ENCODE measurements around the gene EFCAB7. TPM values are rescaled to one million over a fixed set of nuclear protein-coding genes. Genes with fewer than 3 reads are reported as not detected.

Gene EFCAB7
- total RNA-seq, 1 experiment from 2014 or later = 3.6 TPM

DNA sequence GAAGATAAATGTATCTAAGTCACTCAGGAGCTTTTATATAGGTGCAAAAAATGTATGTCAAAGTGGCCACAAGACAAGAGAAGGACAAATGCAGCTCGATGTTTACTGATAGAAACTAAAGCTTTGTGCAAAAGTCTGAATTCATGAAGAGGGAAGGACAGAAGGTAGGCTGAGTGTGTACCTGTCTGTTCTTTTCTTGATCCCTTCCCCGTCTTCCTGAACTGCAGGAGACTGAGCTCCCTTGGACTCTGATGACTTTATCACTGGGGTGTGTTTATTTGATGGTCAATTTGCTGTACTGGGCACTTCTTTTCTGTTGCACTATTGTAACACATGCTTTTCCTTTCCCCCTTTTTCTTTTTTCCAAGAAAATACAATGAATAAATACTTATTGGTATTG is 25.7 kb upstream of the EFCAB7 start:
- H3K79me2 ChIP-seq (ENCODE audit: low read length) = no peaks in the 10 kb centered on the region
- no peak overlapping the region for H2AFZ ChIP-seq (ENCODE audit: low read length)
- H3K27me3 ChIP-seq (ENCODE audit: low read length) = no peaks in the 10 kb centered on the region
- DNase-seq = no peak
- no peaks in the 10 kb centered on the region for H3K9me3 ChIP-seq (ENCODE audit: low read length)
- no peak overlapping the region for H3K9ac ChIP-seq (ENCODE audit: low read length)
- no TSS peak for BruUV-seq (replicated peaks)
- ChIA-PET POLR2A (ENCODE audit: unreplicated experiment) (no interaction called here), CTCF (interaction anchor here (0.5 kb wide), 1 partner anchor 147 kb away, joined by 3 read pairs; no protein-coding TSS in a partner anchor)
- no peaks in the 10 kb centered on the region for H3K9me2 ChIP-seq (replicated peaks; ENCODE audit: low read length)
- ATAC-seq = no peak
- H3K27ac ChIP-seq (ENCODE audit: low read length) = no peak overlapping the region
- H3K36me3 ChIP-seq (ENCODE audit: low read depth, low read length) = no peaks in the 10 kb centered on the region
- H3K4me3 ChIP-seq (ENCODE audit: low read length) = no peak overlapping the region
- no peaks in the 10 kb centered on the region for H3F3A ChIP-seq (ENCODE audit: low read length, unreplicated experiment)
- intact Hi-C loops (cut with micrococcal nuclease) = no loop called here
- H4K20me1 ChIP-seq (ENCODE audit: low read length) = no peaks in the 10 kb centered on the region
- H3K4me2 ChIP-seq (ENCODE audit: low read length) = no peak overlapping the region
- H3K4me1 ChIP-seq (ENCODE audit: insufficient read depth, low read length) = no peaks in the 10 kb centered on the region
- no peak for TF ChIP-seq CTCF (conservative IDR thresholded peaks at IDR 0.05; ENCODE audit: low read depth, low read length)

- H3K27me3 ChIP-seq (ENCODE audit: low read length) = no peaks in the 10 kb centered on the region
- no peak overlapping the region for H3K4me3 ChIP-seq (ENCODE audit: low read length)
- H3F3A ChIP-seq (ENCODE audit: low read length, unreplicated experiment) = no peaks in the 10 kb centered on the region
- no peaks in the 10 kb centered on the region for H3K36me3 ChIP-seq (ENCODE audit: low read depth, low read length)
- no peak overlapping the region for H2AFZ ChIP-seq (ENCODE audit: low read length)
- ATAC-seq = no peak
- no peak for DNase-seq
- H4K20me1 ChIP-seq (ENCODE audit: low read length) = no peaks in the 10 kb centered on the region
- TF ChIP-seq EZH2 (IDR thresholded peaks at IDR 0.05; ENCODE audit: low read length, unreplicated experiment) = no peak
- no peaks in the 10 kb centered on the region for H3K79me2 ChIP-seq (ENCODE audit: low read length)
- H3K9ac ChIP-seq (ENCODE audit: low read length) = no peak overlapping the region
- H3K4me2 ChIP-seq (ENCODE audit: low read length) = no peak overlapping the region
- no peaks in the 10 kb centered on the region for H3K9me2 ChIP-seq (replicated peaks; ENCODE audit: low read length)
- H3K9me3 ChIP-seq (ENCODE audit: low read length) = no peaks in the 10 kb centered on the region
- intact Hi-C loops (cut with micrococcal nuclease) = no loop called here
- no peak overlapping the region for H3K27ac ChIP-seq (ENCODE audit: low read length)
- no peaks in the 10 kb centered on the region for H3K4me1 ChIP-seq (ENCODE audit: insufficient read depth, low read length)
- no TSS peak for BruUV-seq (replicated peaks)
- ChIA-PET POLR2A (ENCODE audit: unreplicated experiment) (no interaction called here), CTCF (no interaction called here)
Measured at GRCh38 chr1:63498106-63498505, 25.2 kb upstream of the EFCAB7 start.

GRCh38 chr1:63501256-63501655 is 22.1 kb upstream of the EFCAB7 start:
- TF ChIP-seq EZH2phosphoT487 (IDR thresholded peaks at IDR 0.05; ENCODE audit: borderline replicate concordance, low read length) (no peak), CTCF (conservative IDR thresholded peaks at IDR 0.05; ENCODE audit: low read depth, low read length) (no peak), EZH2 (IDR thresholded peaks at IDR 0.05; ENCODE audit: low read length, unreplicated experiment) (no peak)
- no peak overlapping the region for H3K4me2 ChIP-seq (ENCODE audit: low read length)
- H3K27me3 ChIP-seq (ENCODE audit: low read length) = no peaks in the 10 kb centered on the region
- no peak for ATAC-seq
- CTCF ChIA-PET = no interaction called here
- no peaks in the 10 kb centered on the region for H3K79me2 ChIP-seq (ENCODE audit: low read length)
- no peaks in the 10 kb centered on the region for H4K20me1 ChIP-seq (ENCODE audit: low read length)
- H3K4me1 ChIP-seq (ENCODE audit: insufficient read depth, low read length) = no peaks in the 10 kb centered on the region
- POLR2A ChIA-PET (ENCODE audit: unreplicated experiment) = no interaction called here
- H3K36me3 ChIP-seq (ENCODE audit: low read depth, low read length) = peaks cover 1% of the 10 kb centered on the region; the same call in 1 of the 2 replicates
- H3F3A ChIP-seq (ENCODE audit: low read length, unreplicated experiment) = no peaks in the 10 kb centered on the region
- intact Hi-C loops (cut with micrococcal nuclease) = no loop called here
- H3K27ac ChIP-seq (ENCODE audit: low read length) = no peak overlapping the region
- no TSS peak for BruUV-seq (replicated peaks)
- H3K9me2 ChIP-seq (replicated peaks; ENCODE audit: low read length) = no peaks in the 10 kb centered on the region
- H3K9ac ChIP-seq (ENCODE audit: low read length) = no peak overlapping the region
- DNase-seq = no peak
- no peak overlapping the region for H3K4me3 ChIP-seq (ENCODE audit: low read length)
- H3K9me3 ChIP-seq (ENCODE audit: low read length) = no peaks in the 10 kb centered on the region
- H2AFZ ChIP-seq (ENCODE audit: low read length) = no peak overlapping the region

All from PC-3 (cell line).